ENCODE results near the gene SEPHS2.

DNA sequence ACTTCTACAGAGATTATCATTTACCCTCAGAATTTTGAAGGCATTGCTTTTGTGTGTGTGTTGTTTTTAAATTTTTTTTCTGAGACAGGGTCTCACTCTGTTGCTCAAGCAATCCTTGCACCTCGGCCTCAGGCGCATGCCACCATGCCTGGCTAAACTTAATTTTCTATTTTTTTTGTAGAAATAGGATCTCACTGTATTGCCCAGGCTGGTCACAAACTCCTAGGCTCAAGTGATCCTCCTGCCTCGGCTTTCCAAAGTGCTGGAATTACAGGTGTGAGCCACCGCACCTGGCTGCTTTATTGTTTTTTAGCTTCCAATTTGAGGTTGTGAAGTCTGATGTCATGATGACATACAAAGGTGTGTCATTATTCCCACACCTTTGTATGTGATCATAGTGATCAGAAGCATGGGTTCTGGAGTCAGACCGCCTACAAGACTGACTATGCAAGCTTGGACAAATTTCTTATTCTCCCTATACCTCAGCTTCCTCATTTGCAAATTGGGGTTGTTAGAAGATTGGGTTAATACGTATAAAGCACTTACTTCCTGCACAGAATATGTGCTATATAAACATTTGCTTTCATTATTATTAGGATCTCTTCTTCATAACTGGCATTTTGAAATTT, 5.8 kb downstream of the SEPHS2 start:
- TF ChIP-seq, protein P1, sequence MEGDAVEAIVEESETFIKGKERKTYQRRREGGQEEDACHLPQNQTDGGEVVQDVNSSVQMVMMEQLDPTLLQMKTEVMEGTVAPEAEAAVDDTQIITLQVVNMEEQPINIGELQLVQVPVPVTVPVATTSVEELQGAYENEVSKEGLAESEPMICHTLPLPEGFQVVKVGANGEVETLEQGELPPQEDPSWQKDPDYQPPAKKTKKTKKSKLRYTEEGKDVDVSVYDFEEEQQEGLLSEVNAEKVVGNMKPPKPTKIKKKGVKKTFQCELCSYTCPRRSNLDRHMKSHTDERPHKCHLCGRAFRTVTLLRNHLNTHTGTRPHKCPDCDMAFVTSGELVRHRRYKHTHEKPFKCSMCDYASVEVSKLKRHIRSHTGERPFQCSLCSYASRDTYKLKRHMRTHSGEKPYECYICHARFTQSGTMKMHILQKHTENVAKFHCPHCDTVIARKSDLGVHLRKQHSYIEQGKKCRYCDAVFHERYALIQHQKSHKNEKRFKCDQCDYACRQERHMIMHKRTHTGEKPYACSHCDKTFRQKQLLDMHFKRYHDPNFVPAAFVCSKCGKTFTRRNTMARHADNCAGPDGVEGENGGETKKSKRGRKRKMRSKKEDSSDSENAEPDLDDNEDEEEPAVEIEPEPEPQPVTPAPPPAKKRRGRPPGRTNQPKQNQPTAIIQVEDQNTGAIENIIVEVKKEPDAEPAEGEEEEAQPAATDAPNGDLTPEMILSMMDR (conservative IDR thresholded peaks at IDR 0.05; ENCODE audit: low read depth in 2 of 2) = no peak
- no peak for TF ChIP-seq POLR2AphosphoS5 (IDR thresholded peaks at IDR 0.05; ENCODE audit: low read depth)
- TF ChIP-seq, protein P2, sequence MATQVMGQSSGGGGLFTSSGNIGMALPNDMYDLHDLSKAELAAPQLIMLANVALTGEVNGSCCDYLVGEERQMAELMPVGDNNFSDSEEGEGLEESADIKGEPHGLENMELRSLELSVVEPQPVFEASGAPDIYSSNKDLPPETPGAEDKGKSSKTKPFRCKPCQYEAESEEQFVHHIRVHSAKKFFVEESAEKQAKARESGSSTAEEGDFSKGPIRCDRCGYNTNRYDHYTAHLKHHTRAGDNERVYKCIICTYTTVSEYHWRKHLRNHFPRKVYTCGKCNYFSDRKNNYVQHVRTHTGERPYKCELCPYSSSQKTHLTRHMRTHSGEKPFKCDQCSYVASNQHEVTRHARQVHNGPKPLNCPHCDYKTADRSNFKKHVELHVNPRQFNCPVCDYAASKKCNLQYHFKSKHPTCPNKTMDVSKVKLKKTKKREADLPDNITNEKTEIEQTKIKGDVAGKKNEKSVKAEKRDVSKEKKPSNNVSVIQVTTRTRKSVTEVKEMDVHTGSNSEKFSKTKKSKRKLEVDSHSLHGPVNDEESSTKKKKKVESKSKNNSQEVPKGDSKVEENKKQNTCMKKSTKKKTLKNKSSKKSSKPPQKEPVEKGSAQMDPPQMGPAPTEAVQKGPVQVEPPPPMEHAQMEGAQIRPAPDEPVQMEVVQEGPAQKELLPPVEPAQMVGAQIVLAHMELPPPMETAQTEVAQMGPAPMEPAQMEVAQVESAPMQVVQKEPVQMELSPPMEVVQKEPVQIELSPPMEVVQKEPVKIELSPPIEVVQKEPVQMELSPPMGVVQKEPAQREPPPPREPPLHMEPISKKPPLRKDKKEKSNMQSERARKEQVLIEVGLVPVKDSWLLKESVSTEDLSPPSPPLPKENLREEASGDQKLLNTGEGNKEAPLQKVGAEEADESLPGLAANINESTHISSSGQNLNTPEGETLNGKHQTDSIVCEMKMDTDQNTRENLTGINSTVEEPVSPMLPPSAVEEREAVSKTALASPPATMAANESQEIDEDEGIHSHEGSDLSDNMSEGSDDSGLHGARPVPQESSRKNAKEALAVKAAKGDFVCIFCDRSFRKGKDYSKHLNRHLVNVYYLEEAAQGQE (IDR thresholded peaks at IDR 0.05; ENCODE audit: unreplicated experiment) = no peak
- TF ChIP-seq NANOG (IDR thresholded peaks at IDR 0.05; ENCODE audit: borderline replicate concordance) = no peak
